Stomach (tissue), 9 donors: ENCODE measurements around the gene ITGB7. TPM values are rescaled to one million over a fixed set of nuclear protein-coding genes. Genes with fewer than 3 reads are reported as not detected.

Experiments
- DNase-seq, 2 donors: peaks; one replicate each; pipeline versions ENCODE4 v3.0.0 to v3.0.0-alpha.2; 2013 to 2019
- H3K27ac ChIP-seq, 5 donors: fragments of 200-600 bp in 4 of 5; sonication (generic) in 4 of 5; one replicate each; pipeline ENCODE4 v1.5.1; 2013 to 2019; ENCODE audit warnings: mild to moderate bottlenecking in 1 of 5, moderate library complexity in 1 of 5
- H3K27me3 ChIP-seq, 3 donors: fragments of 200-600 bp; sonication (generic); one replicate each; pipeline ENCODE4 v1.5.1; 2017 to 2019; ENCODE audit warnings: mixed run types in 1 of 3
- H3K36me3 ChIP-seq, 4 donors: fragments of 200-600 bp; sonication (generic); 1 replicate in 3 of 4; 2 replicates in 1 of 4; pipeline ENCODE4 v1.5.1; 2016 to 2019
- H3K4me1 ChIP-seq, 4 donors: fragments of 200-600 bp; sonication (generic); one replicate each; pipeline ENCODE4 v1.5.1; 2016 to 2019
- H3K4me3 ChIP-seq, 4 donors: fragments of 200-600 bp; sonication (generic) in 3 of 4; one replicate each; pipeline ENCODE4 v1.5.1; 2016 to 2019; ENCODE audit warnings: mild to moderate bottlenecking in 1 of 4
- H3K9me3 ChIP-seq, 4 donors: fragments of 200-600 bp; sonication (generic); one replicate each; pipeline ENCODE4 v1.5.1; 2016 to 2019
- EP300 ChIP-seq: sonication (generic); formaldehyde crosslinking; IDR thresholded peaks from one replicate; pipeline ENCODE4 v1.6.1; 2017; ENCODE audit warnings: antibody characterized with exemption
- POLR2A ChIP-seq, 4 donors: fragments of 450-650 bp; IDR thresholded peaks; one replicate each; pipeline ENCODE4 v1.6.1; 2016; ENCODE audit warnings: antibody characterized with exemption in 4 of 4, control low read depth in 2 of 4, mild to moderate bottlenecking in 1 of 4, moderate library complexity in 1 of 4
- POLR2AphosphoS5 ChIP-seq, 3 donors: sonication (generic); formaldehyde crosslinking; IDR thresholded peaks; one replicate each; pipeline ENCODE4 v1.6.1; 2016; ENCODE audit warnings: antibody characterized with exemption in 3 of 3
- WGBS, 5 donors: extraction: QIAGEN DNeasy Blood & Tissue Kit in 3 of 5; methylation state at CpG; one replicate each; pipeline versions ENCODE4 v1.1.5 to v1.1.7; 2013 to 2018; 5-methylcytosine and 5-hydroxymethylcytosine counted together
- intact Hi-C: fragments of 100-400 bp; cut with DNase I; formaldehyde crosslinking; loops from one replicate; pipeline ENCODE4 v1.15.1; 2023; ENCODE audit warnings: low total_unique reads
- polyA plus RNA-seq, 3 donors: library from polyadenylated mRNA; stranded (reverse); fragments of 200-250 nt; gene quantifications; one replicate each; pipeline ENCODE4 v1.2.3, GENCODE V29; 2013
- total RNA-seq, 5 donors: library from RNA; depleted of rRNA; stranded (reverse); fragments of >200 nt; gene quantifications; one replicate each; pipeline versions ENCODE4 v1.1.0 to v1.2.3, GENCODE V29; 2014 to 2016
- TF ChIP-seq, protein P1 (sequence below), 7 experiments: fragments of 450-650 bp in 4 of 7; fragments of 200-600 bp in 3 of 7; sonication (generic) in 3 of 7; IDR thresholded peaks; one replicate each; pipeline ENCODE4 v1.5.1; 2016 to 2019; ENCODE audit warnings: antibody characterized with exemption in 7 of 7, control low read depth in 2 of 7, mild to moderate bottlenecking in 1 of 7
- donor health status: healthy with polysubstance abuse.
- donor health status: Bipolar disorder and iron deficiency.
- donor health status: healthy.

Gene ITGB7
- total and polyA plus RNA-seq, 8 donors: 0.56 to 29.5 (median 4.2) TPM; not detected in 2

DNA sequence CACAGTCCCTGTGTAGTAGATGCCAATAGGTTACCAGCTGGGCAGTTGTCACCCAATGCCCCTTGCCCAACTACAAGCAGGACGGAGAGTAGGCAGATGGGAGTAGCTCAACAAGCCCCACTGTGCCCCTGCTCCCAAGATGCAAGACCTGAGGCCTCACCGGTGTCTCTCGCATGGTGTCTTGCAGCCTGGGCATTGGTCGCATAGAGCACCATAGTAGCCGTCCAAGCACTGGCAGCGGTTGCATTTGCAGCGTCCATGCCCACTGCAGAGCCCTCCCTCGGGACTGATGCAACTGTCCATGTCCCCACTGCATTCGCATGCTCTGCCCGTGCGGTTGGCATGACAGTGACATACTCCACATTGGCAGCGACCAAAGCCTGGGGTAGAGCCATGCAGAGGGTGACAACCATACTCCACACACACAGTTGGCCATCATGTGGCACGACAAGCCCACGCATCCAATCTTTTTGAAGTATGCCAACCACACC lies 14.5 kb downstream of the ITGB7 start:
- TF ChIP-seq EP300: no peak
- TF ChIP-seq POLR2A (IDR thresholded peaks at IDR 0.05): no peak
- no peaks in the 10 kb centered on the region for H3K27me3 ChIP-seq
- intact Hi-C loops: no loop called here
- peaks cover 4 to 20% (median 12%) of the 10 kb centered on the region in 4 donors for H3K4me1 ChIP-seq
- peaks cover 7 to 39% (median 27%) of the 10 kb centered on the region in 4 donors for H3K36me3 ChIP-seq
- WGBS, 5 donors: 90 to 94% (median 92%) methylated on average over 12 to 14 of the region's 14 CpGs
- H3K4me3 ChIP-seq: no peak overlapping the region
- H3K9me3 ChIP-seq: no peaks in the 10 kb centered on the region
- H3K27ac ChIP-seq: no peak overlapping the region
- DNase-seq: no peak

DNA sequence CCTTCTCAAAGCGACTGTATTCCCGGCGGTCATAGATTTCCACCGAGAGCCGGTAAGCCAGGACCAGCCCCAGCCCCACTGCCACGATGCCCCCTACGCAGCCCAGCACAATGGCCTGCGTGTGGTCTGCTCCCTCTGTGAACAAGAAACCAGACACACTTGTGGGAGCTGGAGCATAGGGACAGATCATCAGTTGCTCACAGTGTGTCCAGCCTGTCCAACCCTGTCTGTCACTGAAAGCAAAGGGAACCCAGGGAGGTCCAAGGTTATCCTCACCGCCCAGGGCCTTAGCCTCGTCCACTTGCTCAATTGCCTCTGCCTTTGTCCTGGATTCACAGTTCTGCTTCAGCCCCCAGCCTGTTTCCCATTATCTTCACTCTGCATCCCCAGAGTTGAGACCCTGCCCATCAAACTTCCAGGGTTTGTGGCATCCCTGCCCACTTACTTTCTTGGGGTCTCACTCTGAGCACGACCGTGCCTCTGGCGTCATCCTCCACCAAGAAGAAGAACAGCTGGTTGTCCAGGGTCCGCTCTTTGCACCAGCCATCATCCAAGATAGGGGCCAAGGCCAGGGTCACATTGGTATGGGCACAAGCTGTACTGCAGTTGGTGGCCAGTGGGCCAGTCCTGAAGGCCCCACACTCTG lies 15.0 kb downstream of the ITGB7 start:
- Histone ChIP-seq H3K9me3 (no peaks in the 10 kb centered on the region), H3K36me3 (peaks cover 13 to 45% (median 32%) of the 10 kb centered on the region in 4 donors), H3K4me1 (peaks cover 0 to 15% (median 9%) of the 10 kb centered on the region in 4 donors), H3K4me3 (no peak overlapping the region), H3K27ac (no peak overlapping the region), H3K27me3 (no peaks in the 10 kb centered on the region)
- WGBS, 5 donors: 86 to 92% (median 88%) methylated on average over 12 to 14 of the region's 14 CpGs
- no peak for DNase-seq
- no peak for TF ChIP-seq EP300
- TF ChIP-seq POLR2A (IDR thresholded peaks at IDR 0.05): no peak
- TF ChIP-seq, protein P1, sequence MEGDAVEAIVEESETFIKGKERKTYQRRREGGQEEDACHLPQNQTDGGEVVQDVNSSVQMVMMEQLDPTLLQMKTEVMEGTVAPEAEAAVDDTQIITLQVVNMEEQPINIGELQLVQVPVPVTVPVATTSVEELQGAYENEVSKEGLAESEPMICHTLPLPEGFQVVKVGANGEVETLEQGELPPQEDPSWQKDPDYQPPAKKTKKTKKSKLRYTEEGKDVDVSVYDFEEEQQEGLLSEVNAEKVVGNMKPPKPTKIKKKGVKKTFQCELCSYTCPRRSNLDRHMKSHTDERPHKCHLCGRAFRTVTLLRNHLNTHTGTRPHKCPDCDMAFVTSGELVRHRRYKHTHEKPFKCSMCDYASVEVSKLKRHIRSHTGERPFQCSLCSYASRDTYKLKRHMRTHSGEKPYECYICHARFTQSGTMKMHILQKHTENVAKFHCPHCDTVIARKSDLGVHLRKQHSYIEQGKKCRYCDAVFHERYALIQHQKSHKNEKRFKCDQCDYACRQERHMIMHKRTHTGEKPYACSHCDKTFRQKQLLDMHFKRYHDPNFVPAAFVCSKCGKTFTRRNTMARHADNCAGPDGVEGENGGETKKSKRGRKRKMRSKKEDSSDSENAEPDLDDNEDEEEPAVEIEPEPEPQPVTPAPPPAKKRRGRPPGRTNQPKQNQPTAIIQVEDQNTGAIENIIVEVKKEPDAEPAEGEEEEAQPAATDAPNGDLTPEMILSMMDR (IDR thresholded peaks at IDR 0.05): no peak
- TF ChIP-seq POLR2AphosphoS5 (IDR thresholded peaks at IDR 0.05): no peak
- intact Hi-C loops: no loop called here

DNA sequence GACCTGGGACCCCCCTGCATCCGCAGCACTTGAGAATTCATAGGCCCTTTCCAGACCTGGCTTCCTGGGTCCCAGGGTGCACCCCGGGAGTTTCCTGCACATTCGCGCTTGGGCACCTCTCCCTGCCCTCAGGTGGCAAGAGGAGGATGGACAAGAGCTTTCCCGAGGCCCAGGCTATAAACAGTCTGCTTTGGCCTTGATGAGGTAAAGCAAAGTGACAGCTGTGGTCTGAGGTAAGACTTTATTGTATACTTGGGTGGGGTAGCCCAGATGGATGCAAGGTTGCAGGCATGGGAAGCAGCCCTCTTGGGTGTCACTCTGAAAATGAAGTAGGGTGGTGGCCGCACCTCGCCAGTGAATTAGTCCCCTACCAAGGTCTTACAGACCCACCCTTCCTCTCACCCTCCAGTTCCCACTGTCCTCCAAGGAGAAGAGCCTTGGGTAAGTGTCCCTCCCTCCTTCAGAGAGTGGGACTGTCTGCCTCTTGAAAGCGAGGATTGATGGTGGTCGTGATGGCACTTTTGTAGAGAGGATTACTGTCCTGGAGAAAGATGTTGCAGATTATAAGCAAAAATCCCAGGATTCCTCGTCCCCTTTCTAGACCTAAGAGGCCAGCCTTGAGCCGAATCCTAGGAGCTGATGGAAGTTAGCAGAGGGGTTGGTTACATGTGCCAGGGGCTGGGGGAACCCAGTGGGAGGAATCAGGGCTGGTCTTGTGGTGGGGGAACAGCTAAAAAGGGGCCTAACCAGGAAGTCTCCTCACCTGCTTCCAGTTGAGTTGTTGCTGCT lies 15.8 kb downstream of the ITGB7 start:
- DNase-seq: no peak
- H3K36me3 ChIP-seq: peaks cover 20 to 52% (median 39%) of the 10 kb centered on the region in 4 donors
- H3K4me3 ChIP-seq: no peak overlapping the region
- 82 to 88% (median 85%) methylated on average over 11 of the region's 11 CpGs for WGBS, 5 donors
- H3K27ac ChIP-seq: no peak overlapping the region
- intact Hi-C loops: no loop called here
- TF ChIP-seq EP300 (no peak), POLR2AphosphoS5 (IDR thresholded peaks at IDR 0.05) (no peak), POLR2A (IDR thresholded peaks at IDR 0.05) (no peak)
- TF ChIP-seq, protein P1 (IDR thresholded peaks at IDR 0.05): no peak
- H3K27me3 ChIP-seq: no peaks in the 10 kb centered on the region
- peaks cover 0 to 14% (median 6%) of the 10 kb centered on the region in 4 donors for H3K4me1 ChIP-seq
- no peaks in the 10 kb centered on the region for H3K9me3 ChIP-seq

DNA sequence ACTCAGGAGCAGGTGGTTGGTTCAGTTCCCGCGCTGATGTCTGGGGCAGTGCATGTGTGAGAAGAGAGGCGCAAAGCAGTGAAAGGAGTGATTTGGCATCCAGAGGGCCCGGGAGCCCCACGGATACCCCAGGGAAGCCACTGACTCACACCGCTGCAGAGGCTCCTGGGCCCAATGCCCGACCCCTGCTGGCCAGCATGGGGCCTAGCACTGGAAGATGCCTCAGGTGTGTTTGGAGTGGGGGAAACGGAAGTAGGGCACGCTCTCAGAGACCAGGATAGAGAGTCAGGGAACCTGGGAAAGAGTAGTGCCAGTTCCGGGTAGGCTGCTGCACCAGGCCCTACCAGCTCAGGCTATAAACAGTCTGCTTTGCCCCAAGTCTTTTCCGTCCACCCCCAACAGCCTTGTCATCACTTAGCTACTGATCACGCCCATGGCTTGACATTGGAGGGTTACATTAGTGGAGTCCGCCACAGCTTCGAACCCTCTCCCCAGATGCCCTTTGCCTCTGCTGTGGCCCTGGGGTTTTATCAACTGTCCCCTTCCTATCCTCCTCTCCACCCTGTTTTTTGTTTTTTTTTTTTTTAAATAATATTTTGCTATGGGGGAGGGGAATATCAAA lies 16.8 kb downstream of the ITGB7 start:
- H3K4me3 ChIP-seq: no peak overlapping the region
- peak; percentile 61 to 83 for DNase-seq
- no peaks in the 10 kb centered on the region for H3K9me3 ChIP-seq
- H3K36me3 ChIP-seq: peaks cover 31 to 63% (median 50%) of the 10 kb centered on the region in 4 donors
- WGBS, 5 donors: 37 to 55% (median 45%) methylated on average over 10 to 14 of the region's 14 CpGs
- TF ChIP-seq EP300 (no peak), POLR2AphosphoS5 (IDR thresholded peaks at IDR 0.05) (peak in 1 of 3 donors; percentile 42)
- TF ChIP-seq, protein P1 (IDR thresholded peaks at IDR 0.05): peak in 5 of 7 experiments; percentile 38 to 73 (median 67)
- H3K4me1 ChIP-seq: peaks cover 0 to 15% (median 9%) of the 10 kb centered on the region in 4 donors
- peak overlapping the region in 2 of 5 donors; percentile 3 to 39 for H3K27ac ChIP-seq
- intact Hi-C loops: no loop called here
- no peaks in the 10 kb centered on the region for H3K27me3 ChIP-seq
